Calu3 (cell line): Measurements from ENCODE around the gene KCTD21. TPM values are rescaled to one million over a fixed set of nuclear protein-coding genes. Genes with fewer than 3 reads are reported as not detected.
A peak's percentile ranks its signal among the peaks of the same experiment; 100 is the strongest.

Experiments
- BruUV-seq: library from RNA; stranded (reverse); fragments of 400-500 nt; replicated peaks from 2 replicates; lab custom pipeline; 2021; lab: Mats Ljungman, UMichigan
- CTCF ChIA-PET: fragments of 300-600 bp; sonication (Branson Sonifier 250); formaldehyde crosslinking; loops from one replicate; lab custom pipeline; 2022; ENCODE audit warnings: antibody characterized with exemption; lab: Charles Lee
- DNase-seq: peaks from one replicate; pipeline ENCODE4 v3.0.0; 2022
- H3K27ac Mint-ChIP-seq: one replicate; pipeline ENCODE4 v1.8.0; 2022; ENCODE audit warnings: mixed read lengths; ENCODE audit not compliant: unreplicated experiment
- H3K27me3 Mint-ChIP-seq: one replicate; pipeline ENCODE4 v1.8.0; 2022; ENCODE audit warnings: mixed read lengths; ENCODE audit not compliant: unreplicated experiment
- H3K36me3 Mint-ChIP-seq: one replicate; pipeline ENCODE4 v1.8.0; 2022; ENCODE audit warnings: mild to moderate bottlenecking, moderate library complexity, mixed read lengths; ENCODE audit not compliant: insufficient read depth, unreplicated experiment
- H3K4me1 Mint-ChIP-seq: one replicate; pipeline ENCODE4 v1.8.0; 2022; ENCODE audit warnings: mild to moderate bottlenecking, low read depth, mixed read lengths; ENCODE audit not compliant: unreplicated experiment
- H3K4me3 Mint-ChIP-seq: one replicate; pipeline ENCODE4 v1.8.0; 2022; ENCODE audit warnings: mild to moderate bottlenecking, low read depth, moderate library complexity, mixed read lengths; ENCODE audit not compliant: unreplicated experiment
- H3K9me3 Mint-ChIP-seq: one replicate; pipeline ENCODE4 v1.8.0; 2022; ENCODE audit warnings: low read depth, mixed read lengths; ENCODE audit not compliant: unreplicated experiment
- intact Hi-C: fragments of 100-400 bp; cut with micrococcal nuclease; formaldehyde crosslinking; loops from one replicate; pipeline ENCODE4 v1.10.0; 2022; ENCODE audit not compliant: unreplicated experiment
- total RNA-seq: library from RNA; stranded (reverse); gene quantifications from 2 replicates; pipeline ENCODE4 v1.2.3, GENCODE V29; 2022
- TF ChIP-seq, protein P1 (sequence below): fragments of 200-600 bp; IDR thresholded peaks from one replicate; pipeline ENCODE4 v1.8.0; 2022; ENCODE audit warnings: antibody characterized with exemption; ENCODE audit not compliant: unreplicated experiment

Gene KCTD21
- total RNA-seq, 1 experiment from 2014 or later: 8.5 TPM

- peaks cover 20% of the 10 kb centered on the region for H3K36me3 Mint-ChIP-seq
- peaks cover 36% of the 10 kb centered on the region for H3K4me1 Mint-ChIP-seq
- H3K4me3 Mint-ChIP-seq: no peak overlapping the region
- CTCF ChIA-PET: interaction anchor here (0.6 kb wide), 1 partner anchor 224 kb away, joined by 3 read pairs; no protein-coding TSS in a partner anchor
- BruUV-seq: no TSS peak
- no peaks in the 10 kb centered on the region for H3K9me3 Mint-ChIP-seq
- intact Hi-C loops: no loop called here
- H3K27ac Mint-ChIP-seq: no peak overlapping the region
- no peaks in the 10 kb centered on the region for H3K27me3 Mint-ChIP-seq
- TF ChIP-seq, protein P1, sequence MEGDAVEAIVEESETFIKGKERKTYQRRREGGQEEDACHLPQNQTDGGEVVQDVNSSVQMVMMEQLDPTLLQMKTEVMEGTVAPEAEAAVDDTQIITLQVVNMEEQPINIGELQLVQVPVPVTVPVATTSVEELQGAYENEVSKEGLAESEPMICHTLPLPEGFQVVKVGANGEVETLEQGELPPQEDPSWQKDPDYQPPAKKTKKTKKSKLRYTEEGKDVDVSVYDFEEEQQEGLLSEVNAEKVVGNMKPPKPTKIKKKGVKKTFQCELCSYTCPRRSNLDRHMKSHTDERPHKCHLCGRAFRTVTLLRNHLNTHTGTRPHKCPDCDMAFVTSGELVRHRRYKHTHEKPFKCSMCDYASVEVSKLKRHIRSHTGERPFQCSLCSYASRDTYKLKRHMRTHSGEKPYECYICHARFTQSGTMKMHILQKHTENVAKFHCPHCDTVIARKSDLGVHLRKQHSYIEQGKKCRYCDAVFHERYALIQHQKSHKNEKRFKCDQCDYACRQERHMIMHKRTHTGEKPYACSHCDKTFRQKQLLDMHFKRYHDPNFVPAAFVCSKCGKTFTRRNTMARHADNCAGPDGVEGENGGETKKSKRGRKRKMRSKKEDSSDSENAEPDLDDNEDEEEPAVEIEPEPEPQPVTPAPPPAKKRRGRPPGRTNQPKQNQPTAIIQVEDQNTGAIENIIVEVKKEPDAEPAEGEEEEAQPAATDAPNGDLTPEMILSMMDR: no peak
- DNase-seq: no peak
Measured at GRCh38 chr11:78192911-78193351, 4.5 kb upstream of the KCTD21 start.

GRCh38 chr11:78192223-78192719 lies 3.8 kb upstream of the KCTD21 start:
- H3K27ac Mint-ChIP-seq: no peak overlapping the region
- H3K27me3 Mint-ChIP-seq: no peaks in the 10 kb centered on the region
- no TSS peak for BruUV-seq
- no peak overlapping the region for H3K4me3 Mint-ChIP-seq
- H3K36me3 Mint-ChIP-seq: peaks cover 26% of the 10 kb centered on the region
- no peaks in the 10 kb centered on the region for H3K9me3 Mint-ChIP-seq
- intact Hi-C loops: no loop called here
- no peak for DNase-seq
- TF ChIP-seq, protein P1: no peak
- CTCF ChIA-PET: interaction anchor here (0.5 to 0.6 kb wide), 2 partner anchors 114 to 224 kb away, joined by 3 read pairs; no protein-coding TSS in a partner anchor
- H3K4me1 Mint-ChIP-seq: peaks cover 43% of the 10 kb centered on the region

GRCh38 chr11:78190871-78191538 lies 2.6 kb upstream of the KCTD21 start:
- no peak overlapping the region for H3K27ac Mint-ChIP-seq
- no peaks in the 10 kb centered on the region for H3K9me3 Mint-ChIP-seq
- H3K4me3 Mint-ChIP-seq: no peak overlapping the region
- DNase-seq: no peak
- H3K36me3 Mint-ChIP-seq: peaks cover 26% of the 10 kb centered on the region
- peaks cover 56% of the 10 kb centered on the region for H3K4me1 Mint-ChIP-seq
- no TSS peak for BruUV-seq
- CTCF ChIA-PET: no interaction called here
- no peaks in the 10 kb centered on the region for H3K27me3 Mint-ChIP-seq
- TF ChIP-seq, protein P1: no peak
- intact Hi-C loops: no loop called here

DNA sequence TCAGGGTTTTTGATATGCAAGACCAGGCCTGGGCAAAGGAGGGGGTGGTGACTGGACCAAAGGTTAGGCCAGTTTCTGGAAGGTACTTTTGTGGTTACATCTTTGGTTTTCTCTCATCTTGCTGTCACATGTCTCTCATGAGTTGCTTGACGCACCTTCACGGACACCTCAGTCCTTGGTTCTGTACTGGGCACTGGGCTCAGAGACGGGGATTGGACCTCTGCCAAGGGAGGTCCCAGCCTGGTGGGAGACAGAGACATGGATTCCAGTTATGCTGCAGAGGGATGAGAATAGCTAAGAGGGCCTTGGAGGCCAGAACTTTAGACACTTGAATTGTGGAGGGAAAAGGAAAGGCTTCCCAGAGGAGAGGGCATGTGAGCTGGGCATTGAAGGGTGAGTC lies 1.9 kb upstream of the KCTD21 start:
- Mint-ChIP-seq H3K36me3 (peaks cover 26% of the 10 kb centered on the region), H3K27me3 (no peaks in the 10 kb centered on the region), H3K4me3 (peak overlapping the region; percentile 99), H3K9me3 (no peaks in the 10 kb centered on the region), H3K27ac (no peak overlapping the region), H3K4me1 (peaks cover 60% of the 10 kb centered on the region)
- CTCF ChIA-PET: no interaction called here
- intact Hi-C loops: no loop called here
- TF ChIP-seq, protein P1: no peak
- BruUV-seq: no TSS peak
- no peak for DNase-seq
